ENCODE measurements around the gene SLC2A13. TPM values are rescaled to one million over a fixed set of nuclear protein-coding genes. Genes with fewer than 3 reads are reported as not detected.

SLC2A13 gene
- total RNA-seq, 1 donor from 2014 or later, result 7.4 TPM

DNA sequence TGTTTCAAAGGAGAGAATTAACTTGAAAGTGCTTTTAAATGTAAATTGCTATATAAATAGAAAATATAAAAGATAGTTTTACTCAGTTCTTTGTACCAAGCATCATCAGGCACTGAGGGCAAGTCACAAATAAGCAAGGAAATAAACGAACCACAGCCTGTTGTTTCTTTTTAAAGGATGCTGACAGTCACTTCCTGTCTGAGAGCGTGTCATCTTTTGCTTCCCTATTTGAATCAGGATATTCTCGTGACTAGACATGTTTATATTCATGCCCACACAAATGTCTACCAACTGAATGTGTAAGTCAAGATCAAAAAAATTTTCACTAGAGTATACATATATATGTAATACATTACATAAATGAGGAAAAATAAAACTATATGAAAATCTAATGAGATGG, 31.4 kb upstream of the SLC2A13 start:
- no peak overlapping the region for H3K27ac Mint-ChIP-seq
- H3K4me1 Mint-ChIP-seq, result peaks cover 2% of the 10 kb centered on the region
- no peak for DNase-seq (ENCODE audit: low spot score in 2 of 2, unreplicated experiment in 2 of 2)
- TF ChIP-seq, protein P1, sequence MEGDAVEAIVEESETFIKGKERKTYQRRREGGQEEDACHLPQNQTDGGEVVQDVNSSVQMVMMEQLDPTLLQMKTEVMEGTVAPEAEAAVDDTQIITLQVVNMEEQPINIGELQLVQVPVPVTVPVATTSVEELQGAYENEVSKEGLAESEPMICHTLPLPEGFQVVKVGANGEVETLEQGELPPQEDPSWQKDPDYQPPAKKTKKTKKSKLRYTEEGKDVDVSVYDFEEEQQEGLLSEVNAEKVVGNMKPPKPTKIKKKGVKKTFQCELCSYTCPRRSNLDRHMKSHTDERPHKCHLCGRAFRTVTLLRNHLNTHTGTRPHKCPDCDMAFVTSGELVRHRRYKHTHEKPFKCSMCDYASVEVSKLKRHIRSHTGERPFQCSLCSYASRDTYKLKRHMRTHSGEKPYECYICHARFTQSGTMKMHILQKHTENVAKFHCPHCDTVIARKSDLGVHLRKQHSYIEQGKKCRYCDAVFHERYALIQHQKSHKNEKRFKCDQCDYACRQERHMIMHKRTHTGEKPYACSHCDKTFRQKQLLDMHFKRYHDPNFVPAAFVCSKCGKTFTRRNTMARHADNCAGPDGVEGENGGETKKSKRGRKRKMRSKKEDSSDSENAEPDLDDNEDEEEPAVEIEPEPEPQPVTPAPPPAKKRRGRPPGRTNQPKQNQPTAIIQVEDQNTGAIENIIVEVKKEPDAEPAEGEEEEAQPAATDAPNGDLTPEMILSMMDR (IDR thresholded peaks at IDR 0.05; ENCODE audit: unreplicated experiment), result no peak
- no peaks in the 10 kb centered on the region for H3K36me3 Mint-ChIP-seq
- H3K4me3 Mint-ChIP-seq, result no peak overlapping the region
- H3K27me3 Mint-ChIP-seq (ENCODE audit: low read depth), result no peaks in the 10 kb centered on the region
- no peaks in the 10 kb centered on the region for H3K9me3 Mint-ChIP-seq

DNA sequence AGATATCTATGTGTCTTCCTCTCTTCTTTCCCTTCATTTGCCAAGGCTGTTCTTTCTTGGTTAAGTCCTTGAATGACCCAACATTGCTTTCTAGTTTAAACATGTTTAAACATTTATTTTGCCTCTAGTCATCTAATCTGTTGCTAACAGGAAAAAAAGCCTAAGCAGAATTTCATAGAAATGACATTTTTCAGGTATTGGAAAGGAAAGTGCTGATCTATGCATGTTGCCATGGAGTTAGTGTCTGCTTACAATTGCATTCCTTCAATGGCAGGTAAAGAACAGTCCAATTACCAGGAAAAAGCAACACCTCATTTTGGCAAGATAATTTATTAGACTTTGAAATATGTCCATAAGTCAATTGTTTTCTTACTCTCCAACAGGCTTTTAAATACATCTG, 21.5 kb upstream of the SLC2A13 start:
- Mint-ChIP-seq H3K4me3 (no peak overlapping the region), H3K9me3 (no peaks in the 10 kb centered on the region), H3K27me3 (ENCODE audit: low read depth) (no peaks in the 10 kb centered on the region), H3K27ac (no peak overlapping the region), H3K36me3 (no peaks in the 10 kb centered on the region), H3K4me1 (no peaks in the 10 kb centered on the region)
- TF ChIP-seq, protein P1 (IDR thresholded peaks at IDR 0.05; ENCODE audit: unreplicated experiment), result no peak
- DNase-seq (ENCODE audit: low spot score in 2 of 2, unreplicated experiment in 2 of 2), result no peak

DNA sequence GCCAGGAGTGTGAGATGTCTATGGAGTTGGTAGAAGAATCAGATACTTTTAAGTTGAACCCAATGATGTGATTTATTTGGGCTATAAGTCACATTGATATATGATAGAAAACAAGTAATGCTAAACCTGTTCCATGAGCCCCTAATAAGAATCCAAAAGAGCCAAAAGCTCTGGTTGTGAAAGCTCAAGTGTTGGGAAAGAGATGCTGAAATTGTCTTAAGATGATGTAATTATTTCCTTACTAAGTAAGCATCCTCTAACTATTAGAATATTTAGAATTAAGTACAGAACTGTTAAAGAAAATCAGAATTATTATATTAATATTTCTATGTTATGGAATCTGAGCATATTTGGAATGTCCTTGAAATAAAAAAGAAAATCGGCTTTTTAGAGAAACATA, 17.6 kb upstream of the SLC2A13 start:
- TF ChIP-seq, protein P1 (IDR thresholded peaks at IDR 0.05; ENCODE audit: unreplicated experiment), result no peak
- Mint-ChIP-seq H3K27ac (no peak overlapping the region), H3K4me1 (no peaks in the 10 kb centered on the region), H3K9me3 (no peaks in the 10 kb centered on the region), H3K4me3 (no peak overlapping the region), H3K27me3 (ENCODE audit: low read depth) (no peaks in the 10 kb centered on the region), H3K36me3 (no peaks in the 10 kb centered on the region)
- DNase-seq (ENCODE audit: low spot score in 2 of 2, unreplicated experiment in 2 of 2), result no peak

DNA sequence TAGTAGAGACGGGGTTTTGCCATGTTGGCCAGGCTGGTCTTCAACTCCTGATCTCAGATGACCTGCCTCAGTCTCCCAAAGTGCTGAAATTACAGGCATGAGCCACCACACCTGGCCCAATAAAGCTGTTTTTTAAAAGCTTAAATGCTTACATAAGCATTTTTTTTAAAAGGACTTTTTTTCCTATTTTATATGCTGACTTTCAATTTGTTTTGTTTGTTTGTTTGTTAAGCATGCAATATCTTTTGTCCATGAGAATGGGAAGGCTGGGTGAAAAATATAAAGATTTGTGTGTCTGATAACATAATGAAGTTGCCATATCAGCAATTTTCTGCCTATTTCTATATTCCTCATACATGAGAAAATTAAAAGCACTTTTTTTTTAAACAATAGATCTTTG, 17.0 kb upstream of the SLC2A13 start:
- no peaks in the 10 kb centered on the region for H3K4me1 Mint-ChIP-seq
- no peaks in the 10 kb centered on the region for H3K9me3 Mint-ChIP-seq
- no peak for DNase-seq (ENCODE audit: low spot score in 2 of 2, unreplicated experiment in 2 of 2)
- no peak overlapping the region for H3K27ac Mint-ChIP-seq
- peaks cover 1% of the 10 kb centered on the region for H3K27me3 Mint-ChIP-seq (ENCODE audit: low read depth)
- no peaks in the 10 kb centered on the region for H3K36me3 Mint-ChIP-seq
- no peak overlapping the region for H3K4me3 Mint-ChIP-seq
- TF ChIP-seq, protein P1 (IDR thresholded peaks at IDR 0.05; ENCODE audit: unreplicated experiment), result no peak

DNA sequence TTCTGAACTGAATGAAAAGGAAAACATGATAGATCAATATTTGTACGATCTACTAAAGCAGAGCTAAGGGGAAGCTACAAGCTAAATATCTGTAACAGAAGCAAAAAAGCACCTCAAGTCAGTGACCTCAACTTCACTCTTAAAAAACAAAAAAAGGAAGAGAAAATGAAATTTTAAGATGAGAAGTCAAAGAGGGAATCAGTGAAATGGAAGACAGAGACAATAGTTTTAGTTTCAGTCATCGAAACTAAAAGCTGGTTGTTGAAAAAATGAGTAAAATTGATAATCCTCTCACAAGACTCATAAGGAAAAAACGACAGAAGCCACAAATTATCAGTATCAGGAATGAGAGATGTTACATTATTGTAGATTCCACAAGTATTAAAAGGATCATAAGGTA, 11.9 kb upstream of the SLC2A13 start:
- TF ChIP-seq, protein P1 (IDR thresholded peaks at IDR 0.05; ENCODE audit: unreplicated experiment), result no peak
- Mint-ChIP-seq H3K36me3 (no peaks in the 10 kb centered on the region), H3K27ac (no peak overlapping the region)

DNA sequence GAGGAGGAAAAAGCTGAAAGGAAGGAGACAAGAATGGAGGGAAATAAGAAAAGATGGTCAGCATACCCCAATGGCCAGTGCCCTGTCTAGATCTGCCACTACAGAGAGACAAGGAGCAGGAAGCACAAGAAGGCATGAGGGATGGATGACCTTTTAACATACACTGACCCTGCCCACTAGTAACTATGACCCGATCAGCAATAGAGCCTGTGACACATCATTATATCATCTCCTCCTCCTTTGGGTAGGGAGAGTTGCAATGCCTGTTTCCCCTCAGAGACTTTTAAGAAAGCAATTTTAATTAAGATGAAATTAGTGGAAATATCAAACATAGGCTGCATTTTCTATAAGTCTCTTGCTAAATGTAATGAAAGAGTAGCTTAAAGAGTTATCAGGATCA, 4.7 kb upstream of the SLC2A13 start:
- peaks cover 12% of the 10 kb centered on the region for H3K4me1 Mint-ChIP-seq
- TF ChIP-seq, protein P1 (IDR thresholded peaks at IDR 0.05; ENCODE audit: unreplicated experiment), result no peak
- H3K27ac Mint-ChIP-seq, result no peak overlapping the region

More for the DNA sequence above, 11.9 kb upstream of the SLC2A13 start:
- Mint-ChIP-seq H3K4me1 (no peaks in the 10 kb centered on the region), H3K4me3 (no peak overlapping the region), H3K27me3 (ENCODE audit: low read depth) (peaks cover 6% of the 10 kb centered on the region), H3K9me3 (no peaks in the 10 kb centered on the region)
- no peak for DNase-seq (ENCODE audit: low spot score in 2 of 2, unreplicated experiment in 2 of 2)

More for the DNA sequence above, 4.7 kb upstream of the SLC2A13 start:
- Mint-ChIP-seq H3K36me3 (no peaks in the 10 kb centered on the region), H3K9me3 (no peaks in the 10 kb centered on the region), H3K4me3 (no peak overlapping the region), H3K27me3 (ENCODE audit: low read depth) (peaks cover 24% of the 10 kb centered on the region)
- DNase-seq (ENCODE audit: low spot score in 2 of 2, unreplicated experiment in 2 of 2), result no peak
